Dermis blood vessel endothelial cell (primary cell): ENCODE results near the gene HSPB7. TPM values are rescaled to one million over a fixed set of nuclear protein-coding genes. Genes with fewer than 3 reads are reported as not detected.
"Not testable (repeated sequence)": the region's sequence is repeated elsewhere in the genome, so short reads cannot be mapped to it uniquely, and the experiment has no call there.

Experiments
- DNase-seq: peaks from one replicate; pipeline ENCODE4 v3.0.0; 2010
- total RNA-seq: library from RNA; depleted of rRNA; stranded (reverse); fragments of >200 nt; gene quantifications from 2 replicates; pipeline ENCODE4 v1.2.3, GENCODE V29; 2014

HSPB7 gene
- total RNA-seq, 1 donor from 2014 or later, result not detected

DNA sequence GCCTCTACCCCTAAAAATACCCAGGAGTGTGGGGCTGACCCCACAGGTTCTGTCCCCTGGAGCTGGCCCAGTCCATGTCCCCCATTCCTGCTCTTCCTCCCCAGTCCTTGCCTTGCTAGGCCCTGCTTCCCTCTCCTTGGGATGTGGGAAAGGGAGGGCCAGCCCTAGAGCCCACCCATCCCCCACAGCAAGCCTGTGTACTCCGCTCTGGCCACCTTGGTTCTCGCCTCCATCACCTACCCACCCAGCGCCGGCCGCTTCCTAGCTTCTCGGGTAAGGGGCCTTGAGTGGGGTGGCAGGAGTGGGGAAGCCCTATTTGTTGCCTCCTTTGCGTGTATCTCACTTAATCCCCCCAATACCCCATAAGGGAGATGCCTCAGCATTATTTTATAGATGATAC is 32.5 kb upstream of the HSPB7 start:
- DNase-seq, result no peak

DNA sequence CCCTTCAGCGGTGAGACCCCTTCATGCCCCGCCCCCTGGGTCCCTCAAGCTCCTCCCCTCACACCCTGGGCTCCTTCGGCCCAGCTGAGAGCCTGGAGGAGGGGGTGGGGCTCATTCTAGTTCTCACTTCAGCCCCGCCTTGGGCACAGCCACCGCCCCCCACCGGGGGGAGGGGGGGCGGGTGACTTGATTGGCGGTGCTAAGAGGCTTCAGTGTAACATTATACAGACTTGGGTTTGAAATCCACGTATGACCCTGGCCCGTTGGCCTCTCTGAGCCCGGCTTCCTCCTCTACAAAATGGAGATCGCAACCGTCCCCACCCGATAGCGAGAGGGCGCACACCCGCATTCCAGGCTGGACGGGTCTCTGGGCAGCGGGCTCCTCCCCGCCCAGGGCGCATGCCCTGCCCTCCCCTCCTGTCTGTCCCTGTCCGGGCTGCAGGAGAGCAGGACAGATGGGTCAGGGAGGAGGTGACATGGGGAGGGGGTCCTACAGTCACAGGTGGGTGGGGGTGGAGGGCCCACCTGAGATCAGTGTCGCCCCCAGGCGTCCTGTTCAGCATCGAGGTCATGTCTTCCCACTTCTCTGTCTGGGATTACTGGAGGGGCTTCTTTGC is 30.8 kb upstream of the HSPB7 start:
- DNase-seq, result peak; percentile 39

DNA sequence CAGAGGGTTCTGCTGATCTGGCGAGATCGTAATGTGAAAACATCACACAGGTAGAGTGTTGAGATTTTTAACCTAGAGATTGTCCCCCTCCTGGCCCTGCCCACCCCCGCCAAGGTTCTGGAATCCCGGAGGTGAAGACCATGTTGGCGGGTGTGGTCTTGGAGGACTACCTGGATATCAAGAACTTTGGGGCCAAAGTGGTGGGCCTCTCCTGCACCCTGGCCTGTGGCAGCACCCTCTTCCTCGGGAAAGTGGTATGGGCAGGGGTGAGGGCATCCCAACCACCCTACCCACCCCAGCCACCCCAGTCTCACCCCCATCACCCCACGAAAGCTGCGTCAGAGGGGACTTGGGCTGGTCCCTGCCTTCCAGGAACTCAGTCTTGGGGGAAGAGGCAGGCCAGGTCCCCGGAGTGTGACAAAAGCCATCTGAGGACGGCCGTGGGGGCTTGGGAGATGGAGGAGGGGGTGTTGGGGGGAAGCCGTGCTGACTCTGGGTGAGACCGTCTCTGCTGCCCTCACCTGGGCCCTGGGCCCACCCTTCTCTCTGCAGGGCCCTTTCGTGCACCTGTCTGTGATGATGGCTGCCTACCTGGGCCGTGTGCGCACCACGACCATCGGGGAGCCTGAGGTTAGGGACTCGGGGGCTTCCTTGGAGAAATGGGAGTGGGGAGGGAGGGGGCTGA is 30.1 kb upstream of the HSPB7 start:
- DNase-seq, result no peak

DNA sequence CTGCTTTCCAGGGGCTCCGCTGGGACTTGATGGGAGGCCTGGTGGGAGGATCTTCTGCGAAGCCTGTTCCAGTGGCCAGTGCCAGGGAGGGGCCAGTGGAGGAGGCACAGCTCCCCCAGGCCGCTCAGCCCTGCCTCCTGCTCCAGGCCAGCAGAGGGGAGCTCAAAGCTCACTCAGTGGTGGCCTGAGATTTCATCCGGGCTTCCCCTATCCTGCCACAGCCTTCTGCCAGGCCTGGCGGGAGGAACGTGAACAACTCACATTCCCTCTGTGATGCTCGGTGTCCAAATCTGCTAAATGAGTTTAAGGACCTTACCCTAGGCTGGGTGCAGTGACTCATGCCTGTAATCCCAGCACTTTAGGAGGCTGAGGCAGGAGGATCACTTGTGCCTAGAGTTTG is 29.0 kb upstream of the HSPB7 start:
- DNase-seq, result no peak

DNA sequence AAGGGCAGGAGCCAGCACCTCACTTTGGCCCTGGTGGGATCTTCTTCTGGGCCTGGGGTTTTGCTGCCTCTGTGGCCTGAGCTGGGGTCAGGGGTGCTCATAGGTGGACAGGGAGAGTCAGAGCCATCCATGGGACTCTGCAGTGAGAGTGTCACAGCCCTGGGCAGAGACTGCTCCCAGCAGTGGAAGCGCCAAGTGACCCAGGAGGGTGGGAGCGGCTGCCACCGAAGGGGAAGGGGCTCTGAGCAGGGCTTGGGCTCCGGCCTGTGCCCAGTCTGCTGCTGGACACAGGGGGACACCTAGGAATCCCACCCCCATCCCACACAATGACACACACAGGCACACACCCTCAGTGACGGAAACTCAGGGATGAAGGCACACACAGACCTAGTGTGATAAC is 26.1 kb upstream of the HSPB7 start:
- no peak for DNase-seq

DNA sequence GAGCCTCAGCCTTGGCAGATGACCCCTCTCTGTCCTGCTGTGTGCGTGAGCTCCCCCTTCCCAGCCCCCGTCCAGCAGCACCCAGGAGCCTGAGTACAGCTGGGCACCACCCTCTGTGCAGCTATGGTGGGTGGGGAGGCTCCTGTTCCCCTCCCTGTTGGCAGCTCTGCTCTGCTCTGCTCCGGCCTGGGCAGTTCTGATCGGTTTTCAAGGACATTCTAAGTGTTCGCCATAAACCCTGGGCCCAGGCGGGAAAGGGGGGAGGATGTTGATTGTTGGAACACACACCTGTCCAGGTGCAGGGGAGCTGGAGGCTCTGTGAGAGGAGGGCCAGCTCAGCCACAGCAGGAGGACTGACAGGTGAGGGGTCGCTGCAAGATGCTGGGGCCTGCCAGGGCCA is 25.7 kb upstream of the HSPB7 start, which contains the start of gene CLCNKB:
Gene CLCNKB, plus strand, starts transcription at position 262 of the 400 bp plus-strand sequence. CDS start 711 bp downstream, outside the sequence.
- no peak for DNase-seq

DNA sequence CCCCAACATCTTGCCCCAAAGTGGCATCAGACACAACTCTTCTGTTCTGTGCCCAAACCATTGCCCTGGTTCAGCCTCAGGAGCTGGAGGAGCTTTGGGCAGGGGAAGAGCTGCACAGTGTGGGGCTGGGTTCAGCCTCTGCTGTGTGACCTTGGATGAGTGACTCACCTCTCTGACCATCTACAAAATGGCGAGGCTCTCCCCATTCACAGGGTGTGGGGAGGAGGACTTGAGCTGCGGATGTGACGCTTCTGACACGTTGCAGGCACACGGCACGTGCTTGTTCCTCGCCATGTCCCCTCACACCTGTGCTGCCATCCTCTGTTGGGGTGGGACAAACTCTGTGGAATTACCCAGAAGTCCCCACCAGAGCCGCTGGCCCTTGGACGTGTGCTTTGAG is 24.8 kb upstream of the HSPB7 start:
- not testable (repeated sequence) for DNase-seq

DNA sequence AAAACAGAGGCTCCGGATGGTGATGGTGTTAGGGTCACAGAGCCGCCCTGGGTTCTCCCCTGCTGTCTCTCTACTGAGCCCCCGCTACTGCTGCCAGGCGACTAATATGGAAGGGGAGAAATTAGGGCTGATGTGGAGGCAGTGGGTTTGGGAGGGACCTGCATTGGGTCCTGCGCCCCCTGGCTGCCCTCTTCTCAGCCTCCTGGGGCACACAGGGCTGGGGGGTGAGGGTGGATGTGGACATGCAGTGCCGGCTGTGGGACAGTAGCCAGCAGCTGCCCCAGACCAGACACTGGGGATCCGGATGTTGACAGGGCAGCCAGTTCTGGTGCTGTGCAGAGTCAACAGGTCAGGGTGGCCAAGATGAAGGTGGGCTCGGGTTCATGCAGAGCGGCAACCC is 24.3 kb upstream of the HSPB7 start:
- no peak for DNase-seq

DNA sequence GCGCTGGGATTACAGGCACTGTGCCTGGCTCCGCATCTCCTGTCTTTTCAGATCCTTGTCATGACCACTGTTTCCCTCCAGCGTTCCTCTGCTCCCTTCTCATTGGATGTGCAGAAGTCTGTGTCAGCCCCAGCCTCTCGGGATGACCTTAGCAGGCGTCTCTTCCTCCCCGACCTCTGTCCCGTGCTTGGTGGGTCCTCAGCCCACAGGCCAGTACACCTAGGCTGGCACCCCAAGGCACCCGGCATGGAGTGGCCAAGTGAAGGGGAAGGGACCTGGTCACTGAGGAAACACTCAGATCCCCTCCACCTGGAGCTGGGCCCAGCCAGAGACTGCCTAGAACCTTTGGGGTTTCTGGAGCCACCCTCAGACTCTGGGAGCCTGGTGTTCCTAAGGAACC is 23.4 kb upstream of the HSPB7 start:
- DNase-seq, result no peak

DNA sequence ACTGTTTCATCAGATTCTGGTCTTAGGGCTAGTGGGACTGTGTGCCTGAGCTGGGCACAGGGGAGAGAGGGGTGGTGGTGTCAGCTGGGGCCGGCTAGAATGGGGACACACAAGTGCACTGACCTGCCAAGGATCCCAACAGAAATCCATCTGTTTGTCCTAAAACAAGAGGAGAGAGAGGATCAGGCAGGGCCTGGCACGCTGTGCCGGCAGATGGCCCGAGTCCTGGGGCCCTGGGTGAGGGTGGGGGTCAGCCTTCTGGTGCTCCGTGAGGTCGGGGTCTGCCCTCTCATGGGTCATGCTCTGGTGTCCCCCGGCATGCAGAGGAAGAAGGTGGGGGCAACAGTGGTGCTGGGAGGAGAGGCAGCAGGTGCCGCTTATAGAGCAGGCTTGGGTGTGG is 22.0 kb upstream of the HSPB7 start:
- not testable (repeated sequence) for DNase-seq

DNA sequence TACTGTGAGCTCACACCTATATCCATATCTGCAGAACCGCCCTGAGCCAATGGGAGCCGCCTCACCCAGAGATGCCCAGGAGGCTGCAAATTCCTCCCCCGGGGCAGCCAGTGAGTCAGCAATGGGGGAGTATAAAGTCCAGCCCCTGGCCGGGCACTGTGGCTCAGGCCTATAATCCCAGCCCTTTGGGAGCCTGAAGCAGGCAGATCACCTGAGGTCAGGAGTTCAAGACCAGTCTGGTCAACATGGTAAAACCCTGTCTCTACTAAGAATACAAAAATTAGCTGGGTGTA is 20.7 kb upstream of the HSPB7 start:
- no peak for DNase-seq

DNA sequence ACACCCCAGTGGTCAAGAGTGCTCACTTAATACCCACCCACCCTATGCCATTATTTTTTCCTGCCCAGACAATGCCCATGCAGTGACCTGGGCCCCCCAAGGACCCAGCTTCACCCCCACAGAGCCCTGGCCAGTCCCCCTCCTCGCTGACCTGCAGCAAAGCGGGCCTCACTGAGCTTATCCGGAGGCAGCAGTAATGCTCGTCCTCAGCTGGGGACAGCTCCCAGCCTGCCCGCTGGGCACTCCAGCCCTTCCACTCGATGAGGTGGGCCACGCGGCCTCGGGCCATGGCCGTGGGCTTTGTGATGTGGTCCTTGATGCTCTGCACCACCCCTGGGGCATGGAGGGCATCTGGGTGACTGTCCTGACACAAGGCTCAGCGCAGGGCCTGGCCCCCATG is 18.6 kb upstream of the HSPB7 start:
- not testable (repeated sequence) for DNase-seq

DNA sequence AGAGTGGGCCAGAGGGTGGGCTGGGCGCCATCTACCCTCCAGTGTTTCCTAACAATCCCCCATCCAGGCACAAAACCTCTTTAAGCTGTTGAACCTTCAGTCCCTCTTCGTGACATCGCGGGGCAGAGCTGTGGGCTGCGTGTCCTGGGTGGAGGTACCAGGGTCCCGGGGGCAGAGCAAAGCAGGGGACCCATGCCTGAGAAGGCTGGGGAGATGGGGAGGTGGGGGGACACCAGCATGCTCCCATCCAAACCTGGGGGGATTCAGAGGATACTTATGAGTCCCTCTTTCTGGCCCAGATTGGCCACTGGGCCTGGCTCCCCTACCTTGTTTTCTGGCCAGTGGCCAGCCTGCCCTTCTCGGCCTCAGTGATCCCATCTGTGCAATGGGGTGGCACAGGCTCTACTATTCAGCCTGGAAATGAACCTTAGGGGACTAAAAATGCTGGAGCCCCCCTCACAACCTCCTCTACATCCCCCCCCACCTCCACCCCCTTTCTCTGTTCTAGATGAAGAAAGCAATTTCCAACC is 15.3 kb upstream of the HSPB7 start:
- not testable (repeated sequence) for DNase-seq

DNA sequence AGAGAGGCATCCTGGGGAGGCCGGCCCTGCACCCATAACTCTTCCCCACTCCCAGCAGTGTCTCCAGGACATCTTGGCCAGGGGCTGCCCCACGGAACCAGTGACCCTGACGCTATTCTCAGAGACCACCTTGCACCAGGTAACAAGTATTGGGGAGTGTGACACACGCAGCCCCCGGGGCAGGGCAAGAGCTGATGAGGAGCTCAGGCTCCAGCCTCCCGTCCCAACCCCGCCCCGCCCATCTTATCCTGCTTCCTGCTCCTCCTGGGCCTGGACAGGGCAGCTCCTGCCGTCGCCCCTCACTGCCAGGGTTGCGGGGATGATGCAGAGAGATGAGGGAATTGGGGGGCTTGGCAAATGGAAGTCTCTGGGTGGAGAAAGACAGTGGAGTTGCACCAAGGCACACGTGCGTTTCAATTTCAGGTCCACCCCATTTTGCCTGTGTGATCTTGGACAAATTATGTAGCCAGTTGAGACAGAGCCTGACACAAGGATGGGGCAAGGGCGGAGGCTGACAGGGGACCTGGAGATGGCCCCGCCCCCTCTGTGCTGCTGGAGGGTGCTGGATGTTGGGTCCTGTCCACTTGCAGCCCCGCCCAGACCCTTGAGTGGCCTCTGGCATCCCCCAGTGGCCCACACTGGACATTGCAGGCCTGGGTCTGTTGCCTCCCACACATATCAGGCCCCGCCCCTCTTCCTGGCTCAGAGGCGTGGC is 14.7 kb upstream of the HSPB7 start:
- DNase-seq, result peak; percentile 90

DNA sequence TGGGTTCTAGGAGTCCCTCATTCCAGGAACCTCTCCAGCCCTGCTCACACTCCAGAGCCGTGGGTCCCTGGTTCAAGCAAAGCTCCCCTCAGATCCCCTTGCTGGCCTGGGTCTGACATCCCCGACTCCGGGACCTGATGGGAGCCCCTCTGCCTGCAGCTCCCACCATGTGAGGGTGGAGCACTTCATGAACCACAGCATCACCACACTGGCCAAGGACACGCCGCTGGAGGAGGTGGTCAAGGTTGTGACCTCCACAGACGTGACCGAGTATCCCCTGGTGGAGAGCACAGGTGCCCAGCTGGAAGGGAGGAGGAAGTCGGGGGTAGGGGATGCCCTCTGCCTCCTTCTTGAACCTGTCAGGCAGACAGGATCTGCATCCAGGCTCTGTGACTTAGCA is 13.7 kb upstream of the HSPB7 start:
- no peak for DNase-seq

DNA sequence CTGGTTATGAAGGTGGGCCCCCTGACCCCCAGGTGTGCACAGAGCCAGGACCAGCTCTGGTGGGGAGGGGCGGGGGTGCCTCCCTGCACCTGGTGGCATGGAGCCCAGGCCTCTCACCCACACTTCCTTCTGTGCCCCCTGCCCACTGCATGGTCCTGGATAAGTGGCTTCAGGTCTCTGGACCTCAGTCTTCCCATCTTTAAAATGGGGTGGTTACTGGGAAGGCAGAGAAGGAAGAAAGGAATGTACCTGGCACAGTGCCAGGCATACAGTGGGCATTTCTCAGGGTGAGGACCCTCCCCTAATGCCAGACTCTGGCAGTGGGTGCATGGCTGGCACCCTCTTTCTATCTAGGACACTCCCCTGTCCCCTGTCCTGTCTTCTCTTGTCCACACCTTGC is 11.4 kb upstream of the HSPB7 start:
- DNase-seq, result no peak

DNA sequence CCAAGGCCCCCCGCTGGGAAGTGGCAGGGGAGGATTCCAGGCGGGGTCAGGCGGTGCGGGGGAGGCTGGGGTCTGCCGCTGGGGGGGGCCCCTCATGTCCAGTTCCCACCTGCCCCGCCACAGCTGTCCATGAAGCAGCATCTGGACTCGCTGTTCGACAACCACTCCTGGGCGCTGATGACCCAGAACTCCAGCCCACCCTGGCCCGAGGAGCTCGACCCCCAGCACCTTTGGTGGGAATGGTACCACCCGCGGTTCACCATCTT is 11.1 kb upstream of the HSPB7 start:
- not testable (repeated sequence) for DNase-seq

DNA sequence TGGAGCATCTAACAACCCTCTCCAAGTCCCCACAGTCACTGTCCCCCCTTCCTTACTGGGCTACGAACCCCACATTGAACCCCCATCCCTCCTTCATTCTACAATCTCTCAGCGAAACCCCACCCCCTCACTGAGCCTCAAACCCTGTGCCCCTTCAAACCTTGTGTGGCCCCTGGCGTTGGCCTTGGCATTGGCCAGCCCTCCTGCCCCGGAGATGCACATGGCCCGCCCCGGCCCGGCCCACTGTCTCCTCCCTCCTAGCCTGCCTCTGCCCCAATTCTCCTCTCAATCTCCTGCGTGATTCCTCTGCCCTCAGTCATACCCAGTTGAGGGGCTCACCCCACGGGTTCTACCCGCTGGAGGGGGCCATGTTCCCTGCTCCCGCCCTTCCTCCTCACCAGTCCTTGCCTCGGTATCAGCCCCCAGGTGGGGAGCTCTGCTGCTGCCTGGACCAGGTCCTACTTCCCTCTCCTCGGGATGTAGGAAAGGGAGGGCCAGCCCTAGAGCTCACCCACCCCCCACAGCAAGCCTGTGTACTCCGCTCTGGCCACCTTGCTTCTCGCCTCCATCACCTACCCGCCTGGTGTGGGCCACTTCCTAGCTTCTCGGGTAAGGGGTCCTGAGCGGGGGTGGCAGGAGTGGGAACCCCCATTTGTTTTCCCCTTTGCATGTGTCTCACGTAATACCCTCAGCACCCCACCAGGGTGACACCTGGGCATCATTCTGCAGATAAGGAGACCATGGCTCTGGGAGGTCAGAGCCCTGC is 10.6 kb upstream of the HSPB7 start:
- no peak for DNase-seq

DNA sequence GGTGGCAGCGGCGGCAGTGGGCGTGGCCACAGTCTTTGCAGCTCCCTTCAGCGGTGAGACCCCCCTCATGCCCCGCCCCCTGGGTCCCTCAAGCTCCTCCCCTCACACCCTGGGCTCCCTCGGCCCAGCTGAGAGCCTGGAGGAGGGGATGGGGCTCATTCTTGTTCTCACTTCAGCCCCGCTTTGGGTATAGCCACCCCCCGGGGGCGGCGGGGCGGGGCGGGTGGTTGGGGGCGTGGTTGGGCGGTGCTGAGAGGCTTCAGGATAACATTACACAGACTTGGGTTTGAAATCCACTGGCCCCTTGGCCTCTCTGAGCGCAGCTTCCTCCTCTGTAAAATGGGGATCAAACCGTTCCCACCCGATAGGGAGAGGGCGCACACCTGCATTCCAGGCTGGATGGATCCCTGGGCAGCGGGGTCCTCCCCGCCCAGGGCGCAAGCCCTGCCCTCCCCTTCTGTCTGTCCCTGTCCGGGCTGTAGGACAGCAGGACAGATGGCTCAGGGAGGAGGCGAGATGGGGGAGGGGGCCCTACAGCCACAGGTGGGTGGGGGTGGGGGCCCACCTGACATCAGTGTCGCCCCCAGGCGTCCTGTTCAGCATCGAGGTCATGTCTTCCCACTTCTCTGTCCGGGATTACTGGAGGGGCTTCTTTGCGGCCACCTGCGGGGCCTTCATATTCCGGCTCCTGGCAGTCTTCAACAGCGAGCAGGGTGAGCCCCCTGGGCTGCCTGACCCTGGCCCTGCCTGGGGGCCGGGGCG is 9.1 kb upstream of the HSPB7 start:
- no peak for DNase-seq

DNA sequence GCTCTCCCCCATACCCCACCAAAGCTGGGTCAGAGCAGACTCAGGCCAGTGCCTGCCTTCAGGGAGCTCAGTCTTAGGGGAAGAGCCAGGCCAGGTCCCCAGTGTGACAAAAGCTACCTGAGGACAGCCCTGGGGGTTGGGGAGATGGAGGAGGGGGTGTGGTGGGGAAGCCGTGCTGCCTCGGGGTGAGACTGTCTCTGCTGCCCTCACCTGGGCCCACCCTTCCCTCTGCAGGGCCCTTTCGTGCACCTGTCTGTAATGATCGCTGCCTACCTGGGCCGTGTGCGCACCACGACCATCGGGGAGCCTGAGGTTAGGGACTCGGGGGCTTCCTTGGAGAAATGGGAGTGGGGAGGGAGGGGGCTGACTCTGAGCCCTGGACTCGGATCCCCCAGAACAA is 8.5 kb upstream of the HSPB7 start:
- not testable (repeated sequence) for DNase-seq

DNA sequence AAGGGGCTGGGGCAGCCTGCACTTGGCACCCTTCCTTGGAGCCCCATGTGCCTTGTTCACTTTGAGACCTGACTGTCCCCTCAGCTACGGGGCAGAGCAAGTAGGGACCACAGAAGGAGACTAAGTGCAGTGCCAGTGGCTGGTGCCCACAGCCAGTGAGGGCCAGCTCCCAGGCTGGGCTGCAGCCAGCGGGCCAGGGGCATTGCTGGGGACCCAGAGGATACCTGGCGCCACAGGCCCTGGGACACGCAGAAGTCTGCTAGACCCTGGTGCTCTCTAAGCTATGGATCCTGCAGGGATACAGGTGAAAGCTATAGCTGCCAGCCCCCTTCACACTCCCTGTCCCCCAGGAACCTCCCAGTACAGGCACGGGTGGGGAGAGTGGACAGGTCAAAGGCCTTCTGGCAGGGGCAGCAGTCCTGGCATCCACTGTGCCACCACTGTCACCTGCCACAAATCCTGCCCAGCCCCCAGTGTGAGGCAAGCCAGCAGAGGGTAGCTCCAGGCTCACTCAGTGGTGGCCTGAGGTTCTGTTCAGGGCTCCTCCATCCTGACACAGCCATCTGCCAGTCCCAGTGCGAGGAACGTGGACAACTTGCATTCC is 5.3 kb upstream of the HSPB7 start:
- DNase-seq, result no peak

DNA sequence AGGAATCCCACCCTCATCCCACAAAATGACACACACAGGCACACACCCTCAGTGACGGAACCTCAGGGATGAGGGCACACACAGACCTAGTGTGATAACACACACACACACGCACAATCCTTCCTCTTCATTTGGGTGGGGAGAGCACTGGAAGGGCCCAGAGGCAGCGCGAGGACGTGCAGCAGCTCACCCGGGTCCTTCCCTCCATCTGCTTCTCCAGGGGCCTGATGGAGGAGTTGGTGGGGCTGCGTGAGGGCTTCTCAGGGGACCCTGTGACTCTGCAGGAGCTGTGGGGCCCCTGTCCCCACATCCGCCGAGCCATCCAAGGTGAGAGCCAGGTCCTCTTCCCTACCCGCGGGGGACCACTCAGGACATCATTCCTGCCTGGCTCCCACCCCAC is 4.5 kb upstream of the HSPB7 start:
- DNase-seq, result no peak
